K562 (cell line): ENCODE measurements around the gene SIGLEC11. TPM values are rescaled to one million over a fixed set of nuclear protein-coding genes. Genes with fewer than 3 reads are reported as not detected.

Experiments
- CBX1 ChIP-seq: sonication (generic); IDR thresholded peaks from 2 replicates; pipeline ENCODE4 v1.6.1; 2016; ENCODE audit warnings: antibody characterized with exemption, low read depth, mild to moderate bottlenecking
- CCNT2 ChIP-seq: IDR thresholded peaks from 2 replicates; pipeline ENCODE4 v1.6.1; 2011; ENCODE audit warnings: borderline replicate concordance, low read depth, mild to moderate bottlenecking, moderate library complexity, mixed read lengths, low read length; ENCODE audit not compliant: insufficient read length; ENCODE audit errors: extremely low read depth
- CEBPG ChIP-seq, 3 experiments: fragments of 200-800 bp in 1 of 3; sonication (Bioruptor generic) in 1 of 3; sonication (generic) in 1 of 3; formaldehyde crosslinking in 1 of 3; IDR thresholded peaks in 2 of 3; conservative IDR thresholded peaks in 1 of 3; 2 replicates each; pipeline versions ENCODE4 v1.6.1 to v1.8.0; 2016 to 2022; ENCODE audit warnings: missing compliant biosample characterization in 2 of 3, missing genetic modification characterization in 2 of 3, mild to moderate bottlenecking in 1 of 3, missing genetic modification reagents in 1 of 3
- E2F6 ChIP-seq, 2 experiments: IDR thresholded peaks; 2 replicates each; pipeline ENCODE4 v1.6.1; 2011; ENCODE audit warnings: borderline replicate concordance in 1 of 2, control low read depth in 1 of 2, low read depth in 1 of 2, low read length in 1 of 2, mild to moderate bottlenecking in 1 of 2, mixed read lengths in 1 of 2, moderate library complexity in 1 of 2; ENCODE audit not compliant: insufficient read depth in 1 of 2, insufficient read length in 1 of 2, poor library complexity in 1 of 2, severe bottlenecking in 1 of 2; ENCODE audit errors: extremely low read depth in 1 of 2
- FOXJ3 ChIP-seq: sonication (generic); formaldehyde crosslinking; IDR thresholded peaks from 2 replicates; pipeline ENCODE4 v1.4.0; 2020; ENCODE audit warnings: mild to moderate bottlenecking, missing genetic modification reagents
- GATAD2B ChIP-seq: fragments of 450-650 bp; IDR thresholded peaks from 2 replicates; pipeline ENCODE4 v1.6.1; 2017; ENCODE audit warnings: mild to moderate bottlenecking, borderline replicate concordance
- GMEB1 ChIP-seq: fragments of 250-450 bp; sonication (Bioruptor Pico); IDR thresholded peaks from 2 replicates; pipeline ENCODE4 v1.4.0; 2020; ENCODE audit warnings: mild to moderate bottlenecking
- GTF2E2 ChIP-seq: fragments of 200-800 bp; sonication (Bioruptor generic); IDR thresholded peaks from 2 replicates; pipeline ENCODE4 v1.6.1; 2016; ENCODE audit warnings: missing genetic modification characterization, missing compliant biosample characterization
- HDAC1 ChIP-seq, 2 experiments: fragments of 450-650 bp; IDR thresholded peaks; 2 replicates each; pipeline ENCODE4 v1.6.1; 2016 to 2017; ENCODE audit warnings: inconsistent platforms in 1 of 2, mild to moderate bottlenecking in 1 of 2, moderate library complexity in 1 of 2
- HDAC8 ChIP-seq: fragments of 450-650 bp; IDR thresholded peaks from 2 replicates; pipeline ENCODE4 v1.6.1; 2016; ENCODE audit warnings: mild to moderate bottlenecking, missing genetic modification characterization, moderate library complexity, missing compliant biosample characterization
- MTF1 ChIP-seq: fragments of 250-450 bp; sonication (Bioruptor Pico); IDR thresholded peaks from 2 replicates; pipeline ENCODE4 v1.9.0; 2021; ENCODE audit warnings: moderate library complexity, mild to moderate bottlenecking, inconsistent platforms, borderline replicate concordance
- NBN ChIP-seq: fragments of 450-650 bp; IDR thresholded peaks from 2 replicates; pipeline ENCODE4 v1.6.1; 2016; ENCODE audit warnings: low read depth, mild to moderate bottlenecking
- NR2C1 ChIP-seq, 2 experiments: fragments of 450-650 bp; IDR thresholded peaks; 2 replicates each; pipeline ENCODE4 v1.6.1; 2017; ENCODE audit warnings: mild to moderate bottlenecking in 2 of 2, antibody characterized with exemption in 1 of 2, inconsistent platforms in 1 of 2, missing compliant biosample characterization in 1 of 2, missing genetic modification characterization in 1 of 2
- RBBP5 ChIP-seq: fragments of 200-600 bp; sonication (generic); IDR thresholded peaks from 2 replicates; pipeline ENCODE4 v1.6.1; 2012; ENCODE audit warnings: borderline replicate concordance, mild to moderate bottlenecking, low read length, control low read depth, inconsistent platforms; ENCODE audit not compliant: insufficient read depth, poor library complexity, severe bottlenecking
- SMARCC2 ChIP-seq: fragments of 450-650 bp; IDR thresholded peaks from 2 replicates; pipeline ENCODE4 v1.6.1; 2017; ENCODE audit warnings: antibody characterized with exemption, moderate library complexity, mild to moderate bottlenecking, low read depth
- SREBF1 ChIP-seq: fragments of 150-350 bp; IDR thresholded peaks from 2 replicates; pipeline ENCODE4 v1.6.1; 2014; ENCODE audit warnings: antibody characterized with exemption, low read depth, low read length, borderline replicate concordance
- TBL1XR1 ChIP-seq, 2 experiments: IDR thresholded peaks; 2 replicates each; pipeline ENCODE4 v1.6.1; 2012; ENCODE audit warnings: improper control_type of control experiment in 2 of 2, low read length in 2 of 2, mild to moderate bottlenecking in 1 of 2
- ZBTB2 ChIP-seq: fragments of 450-650 bp; IDR thresholded peaks from 2 replicates; pipeline ENCODE4 v1.6.1; 2016; ENCODE audit warnings: antibody characterized with exemption
- ZFPM2 ChIP-seq: fragments of 250-450 bp; sonication (Bioruptor Pico); IDR thresholded peaks from 2 replicates; pipeline ENCODE4 v1.5.1; 2022; ENCODE audit warnings: mild to moderate bottlenecking
- ZNF146 ChIP-seq: IDR thresholded peaks from one replicate; pipeline ENCODE4 v1.6.1; 2018; ENCODE audit warnings: missing compliant biosample characterization; ENCODE audit not compliant: unreplicated experiment
- ZNF280B ChIP-seq: fragments of 250-450 bp; sonication (Bioruptor Pico); IDR thresholded peaks from 2 replicates; pipeline ENCODE4 v1.5.1; 2021; ENCODE audit warnings: mild to moderate bottlenecking
- polyA plus RNA-seq, 8 experiments: library from polyadenylated mRNA; depleted of rRNA in 4 of 8; stranded (reverse) in 5 of 8; unstranded in 3 of 8; fragments of >200 nt; fragmentation: Nextera tagmentation in 2 of 8; fragmentation: Illumina TruSeq in 1 of 8; extraction: Ambion mirVana in 2 of 8; extraction: Trizol in 1 of 8; gene quantifications; 2 replicates each; pipeline versions ENCODE4 v1.2.1 to v1.2.3, GENCODE V29; 2011 to 2014; ENCODE audit warnings: inconsistent platforms in 1 of 8, missing spikeins in 1 of 8
- total RNA-seq, 7 experiments: library from RNA; depleted of rRNA in 6 of 7; stranded (reverse); fragments of >200 nt in 6 of 7; fragmentation: Illumina TruSeq in 2 of 7; extraction: Trizol in 2 of 7; gene quantifications; 2 replicates each; pipeline versions ENCODE4 v1.2.1 to v1.2.3, GENCODE V29; 2011 to 2021; ENCODE audit warnings: low replicate concordance in 1 of 7

SIGLEC11 gene
- total and polyA plus RNA-seq, 9 of the 15 experiments (the other 6 are each of a cell fraction or from before 2014, with no cell fraction given) = not detected

- TF ChIP-seq SREBF1 (no peak), ZFPM2 (no peak), GMEB1 (no peak), CCNT2 (peak; percentile 62), GTF2E2 (peak; percentile 97), ZNF280B (CRISPR knock-in tag) (no peak), ZNF146 (CRISPR knock-in tag) (no peak), NR2C1 (IDR thresholded peaks at IDR 0.05) (0 out of 2 replicates have a peak, but pooled peaks have one; percentile 10), NR2C1 (tag; IDR thresholded peaks at IDR 0.05) (no peak), TBL1XR1 (IDR thresholded peaks at IDR 0.05; ENCODE audit: low read length in 2 of 2) (0 out of 4 replicates have a peak, but pooled peaks of 1 of the 2 experiments have one; percentile 2), ZBTB2 (peak; percentile 100), MTF1 (no peak), NBN (peak; percentile 84), HDAC8 (tag) (0 out of 2 replicates have a peak, but pooled peaks have one; percentile 33), SMARCC2 (no peak), CBX1 (peak; percentile 91), GATAD2B (no peak), E2F6 (IDR thresholded peaks at IDR 0.05; ENCODE audit: borderline replicate concordance in 1 of 2, extremely low read depth in 1 of 2, insufficient read depth in 1 of 2, insufficient read length in 1 of 2, low read depth in 1 of 2, low read length in 1 of 2, poor library complexity in 1 of 2, severe bottlenecking in 1 of 2) (peak; percentile 98 to 99), HDAC1 (IDR thresholded peaks at IDR 0.05) (peak in 1 of 2 experiments; percentile 46; a peak in 2 of 4 replicates), RBBP5 (no peak), CEBPG (CRISPR knock-in tag; IDR thresholded peaks at IDR 0.05) (peak; percentile 42; the same call in 1 of the 2 replicates), CEBPG (tag; conservative IDR thresholded peaks at IDR 0.05 in 1 of 2, IDR thresholded peaks at IDR 0.05 in 1 of 2) (no peak), FOXJ3 (CRISPR knock-in tag) (no peak)
Observed at GRCh38 chr19:49929121-49929610, 31.8 kb downstream of the SIGLEC11 start, which contains the start of the genes ATF5 and NUP62 (continued).
